Esophagus squamous epithelium (tissue), 5 donors: ENCODE results near the gene ELOF1. TPM values are rescaled to one million over a fixed set of nuclear protein-coding genes. Genes with fewer than 3 reads are reported as not detected.

ENCODE experiments used
- DNase-seq: peaks from one replicate; lab custom pipeline; 2025; lab: John Stamatoyannopoulos, UW
- H3K27ac ChIP-seq, 4 donors: fragments of 200-600 bp; sonication (generic); one replicate each; pipeline ENCODE4 v1.5.1; 2016 to 2019; ENCODE audit warnings: mild to moderate bottlenecking in 1 of 4
- H3K27me3 ChIP-seq, 4 donors: fragments of 200-600 bp; sonication (generic); 1 replicate in 3 of 4; 2 replicates in 1 of 4; pipeline versions ENCODE4 v1.5.1 to v1.6.0; 2017 to 2021; ENCODE audit warnings: antibody characterized with exemption in 1 of 4
- H3K36me3 ChIP-seq, 3 donors: fragments of 200-600 bp; sonication (generic); one replicate each; pipeline ENCODE4 v1.5.1; 2016 to 2019
- H3K4me1 ChIP-seq, 3 donors: fragments of 200-600 bp; sonication (generic); one replicate each; pipeline ENCODE4 v1.5.1; 2017 to 2019
- H3K4me3 ChIP-seq, 4 donors: fragments of 200-600 bp; sonication (generic); 1 replicate in 3 of 4; 2 replicates in 1 of 4; pipeline ENCODE4 v1.5.1; 2016 to 2019; ENCODE audit warnings: mild to moderate bottlenecking in 2 of 4, moderate library complexity in 1 of 4
- H3K9me3 ChIP-seq, 3 donors: fragments of 200-600 bp; sonication (generic); one replicate each; pipeline ENCODE4 v1.5.1; 2016 to 2019
- CTCF ChIP-seq, 6 experiments: fragments of 450-650 bp in 4 of 6; fragments of 200-600 bp in 2 of 6; sonication (generic) in 2 of 6; IDR thresholded peaks; one replicate each; pipeline ENCODE4 v1.5.1; 2016 to 2019; ENCODE audit warnings: antibody characterized with exemption in 6 of 6, mild to moderate bottlenecking in 4 of 6, moderate library complexity in 4 of 6
- POLR2A ChIP-seq, 4 donors: fragments of 450-650 bp; IDR thresholded peaks; one replicate each; pipeline ENCODE4 v1.6.1; 2017; ENCODE audit warnings: antibody characterized with exemption in 4 of 4, mild to moderate bottlenecking in 4 of 4, moderate library complexity in 3 of 4
- WGBS, 2 donors: methylation state at CpG; one replicate each; pipeline ENCODE4 v1.1.5; 2018; 5-methylcytosine and 5-hydroxymethylcytosine counted together
- intact Hi-C: fragments of 100-400 bp; cut with DNase I; formaldehyde crosslinking; loops from one replicate; pipeline ENCODE4 v1.15.0; 2022
- total RNA-seq, 4 donors: library from RNA; depleted of rRNA; stranded (reverse); fragments of >200 nt; gene quantifications; one replicate each; pipeline ENCODE4 v1.1.0, GENCODE V29; 2016
- donor health status: DM: yes; HTN: yes; CAD: no.

Gene ELOF1
- total RNA-seq, 4 donors from 2014 or later = 21.7 to 31.6 (median 28.6) TPM

GRCh38 chr19:11528551-11529341, 30.3 kb downstream of the ELOF1 start, which contains the start of gene ECSIT:
Gene ECSIT, minus strand, starts transcription at chr19:11529134. Its CDS starts 9,964 bp downstream, at chr19:11519170.
- peak within 1 kb of the TSS; percentile 90 to 93 (median 92) for H3K27ac ChIP-seq
- TF ChIP-seq POLR2A (IDR thresholded peaks at IDR 0.05) (peak in 1 of 4 donors; percentile 37), CTCF (IDR thresholded peaks at IDR 0.05) (no peak)
- WGBS, 2 donors = 0 to 1% methylated on average over 10 to 27 of the region's 47 CpGs
- peaks cover 5 to 33% (median 13%) of the 10 kb centered on the region in 3 donors for H3K4me1 ChIP-seq
- DNase-seq = peak; percentile 91
- intact Hi-C loops = no loop called here
- H3K4me3 ChIP-seq = peak within 1 kb of the TSS; percentile 76 to 93 (median 83)
- no peaks in the 10 kb centered on the region for H3K9me3 ChIP-seq
- H3K36me3 ChIP-seq = peaks cover 0 to 17% (median 0%) of the 10 kb centered on the region in 3 donors
- no peaks in the 10 kb centered on the region for H3K27me3 ChIP-seq

- H3K4me3 ChIP-seq = no peak overlapping the region
- H3K36me3 ChIP-seq = peaks cover 0 to 81% (median 5%) of the 10 kb centered on the region in 3 donors
- H3K9me3 ChIP-seq = no peaks in the 10 kb centered on the region
- no peaks in the 10 kb centered on the region for H3K27me3 ChIP-seq
- TF ChIP-seq POLR2A (IDR thresholded peaks at IDR 0.05) = no peak
- 64% methylated on average over 3 of the region's 9 CpGs; no CpG with 5 or more reads in 1 of the 2 donors for WGBS, 2 donors
- intact Hi-C loops = no loop called here
- no peak for DNase-seq
- peaks cover 0 to 7% (median 0%) of the 10 kb centered on the region in 3 donors for H3K4me1 ChIP-seq
- no peak overlapping the region for H3K27ac ChIP-seq
These were observed 39.9 kb downstream of the ELOF1 start for GRCh38 chr19:11519138-11519537.

- TF ChIP-seq CTCF (IDR thresholded peaks at IDR 0.05) (no peak), POLR2A (IDR thresholded peaks at IDR 0.05) (no peak)
- Histone ChIP-seq H3K4me1 (peaks cover 0 to 1% (median 0%) of the 10 kb centered on the region in 3 donors), H3K9me3 (no peaks in the 10 kb centered on the region), H3K27me3 (no peaks in the 10 kb centered on the region), H3K36me3 (peaks cover 8 to 93% (median 10%) of the 10 kb centered on the region in 3 donors), H3K27ac (no peak overlapping the region), H3K4me3 (no peak overlapping the region)
- intact Hi-C loops = no loop called here
- 84 to 100% methylated on average over 4 to 6 of the region's 20 CpGs for WGBS, 2 donors
- DNase-seq = no peak
These were observed 45.1 kb downstream of the ELOF1 start for GRCh38 chr19:11513946-11514345.

GRCh38 chr19:11510444-11510843, 48.6 kb downstream of the ELOF1 start:
- 89 to 90% methylated on average over 8 of the region's 8 CpGs for WGBS, 2 donors
- peaks cover 0 to 13% (median 8%) of the 10 kb centered on the region in 3 donors for H3K4me1 ChIP-seq
- no peaks in the 10 kb centered on the region for H3K27me3 ChIP-seq
- DNase-seq = no peak
- no peak overlapping the region for H3K4me3 ChIP-seq
- H3K9me3 ChIP-seq = no peaks in the 10 kb centered on the region
- H3K27ac ChIP-seq = no peak overlapping the region
- TF ChIP-seq POLR2A (IDR thresholded peaks at IDR 0.05) (no peak), CTCF (IDR thresholded peaks at IDR 0.05) (no peak)
- H3K36me3 ChIP-seq = peaks cover 5 to 58% (median 8%) of the 10 kb centered on the region in 3 donors
- intact Hi-C loops = no loop called here

- intact Hi-C loops = no loop called here
- H3K36me3 ChIP-seq = peaks cover 0 to 32% (median 2%) of the 10 kb centered on the region in 3 donors
- DNase-seq = no peak
- H3K27me3 ChIP-seq = no peaks in the 10 kb centered on the region
- peaks cover 0 to 24% (median 8%) of the 10 kb centered on the region in 3 donors for H3K4me1 ChIP-seq
- 83 to 88% methylated on average over 8 to 11 of the region's 18 CpGs for WGBS, 2 donors
- H3K9me3 ChIP-seq = no peaks in the 10 kb centered on the region
- TF ChIP-seq CTCF (IDR thresholded peaks at IDR 0.05) (no peak), POLR2A (IDR thresholded peaks at IDR 0.05) (no peak)
- H3K4me3 ChIP-seq = no peak overlapping the region
- no peak overlapping the region for H3K27ac ChIP-seq
These were observed 51.5 kb downstream of the ELOF1 start for GRCh38 chr19:11507370-11508078.
